HS-27A (cell line): ENCODE data around the gene HCN1.

ENCODE experiments used
- DNase-seq: peaks from one replicate; pipeline ENCODE4 v3.0.0-alpha.2; 2012; ENCODE audit warnings: low read depth, missing footprints

The HCN1 gene

GRCh38 chr5:45696206-45696836 is at the start of gene HCN1:
TSS of gene HCN1 (minus strand) at chr5:45696380.
- DNase-seq: no peak

- no peak for DNase-seq
These were observed 44.9 kb upstream of the HCN1 start for GRCh38 chr5:45741110-45741509.

DNA sequence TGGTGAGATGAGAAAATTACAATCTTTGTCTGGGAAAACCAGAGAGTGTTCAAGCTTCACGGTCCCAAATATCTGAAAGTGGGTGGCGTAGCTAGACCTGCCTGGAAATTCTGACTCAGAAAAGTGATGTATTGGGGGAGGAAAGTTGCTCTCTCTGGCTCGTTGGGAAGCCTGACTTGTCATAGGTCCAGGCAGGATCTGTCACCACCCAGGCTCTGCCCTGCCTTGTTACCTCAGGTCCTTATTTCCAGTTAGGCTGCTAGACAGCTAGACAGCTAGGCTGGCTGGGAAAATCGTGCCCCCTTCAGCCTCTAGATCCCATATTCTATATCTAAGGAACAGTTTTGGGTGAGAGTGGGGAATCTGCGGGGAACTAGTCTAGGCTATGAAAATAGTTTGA is 41.0 kb upstream of the HCN1 start:
- no peak for DNase-seq

DNA sequence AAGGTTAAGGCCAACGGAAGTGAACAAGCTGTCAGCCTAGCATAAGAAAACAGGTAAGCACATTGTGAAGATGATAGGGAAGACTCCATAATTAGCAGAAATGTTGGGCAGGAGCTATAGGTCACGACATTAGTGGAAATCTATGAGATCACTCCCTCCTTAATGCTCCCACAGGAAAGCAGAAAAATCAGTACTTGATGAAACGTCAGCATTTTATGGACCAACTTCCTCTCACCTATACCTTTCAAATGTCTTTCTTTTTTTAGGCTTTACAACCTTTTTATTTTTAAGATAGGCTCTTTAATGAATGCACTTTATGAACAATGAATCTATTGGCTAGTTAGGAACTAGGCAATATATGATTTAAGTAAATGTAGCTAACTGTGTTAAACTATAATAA is 29.4 kb upstream of the HCN1 start:
- no peak for DNase-seq

GRCh38 chr5:45697201-45697600 is 1.0 kb upstream of the HCN1 start:
- DNase-seq: no peak

DNA sequence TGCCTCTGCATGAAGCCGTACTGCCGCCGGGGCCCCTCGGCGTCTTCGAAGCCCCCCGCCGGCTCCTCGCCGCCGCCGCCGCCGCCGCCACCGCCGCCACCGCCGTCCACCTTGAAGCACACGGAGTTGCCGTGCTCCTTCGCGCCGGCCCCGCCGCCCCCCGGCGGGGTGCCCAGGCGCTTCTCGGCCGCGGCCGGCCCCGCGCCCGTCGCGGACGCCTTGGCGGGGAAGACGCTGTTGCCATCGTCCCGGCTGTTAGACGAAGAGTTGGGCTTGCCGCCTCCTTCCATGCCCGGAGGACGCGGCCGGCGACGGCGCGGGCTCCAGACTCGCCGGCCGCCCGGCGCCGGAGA is 400 bp downstream of the HCN1 start:
- DNase-seq: no peak

DNA sequence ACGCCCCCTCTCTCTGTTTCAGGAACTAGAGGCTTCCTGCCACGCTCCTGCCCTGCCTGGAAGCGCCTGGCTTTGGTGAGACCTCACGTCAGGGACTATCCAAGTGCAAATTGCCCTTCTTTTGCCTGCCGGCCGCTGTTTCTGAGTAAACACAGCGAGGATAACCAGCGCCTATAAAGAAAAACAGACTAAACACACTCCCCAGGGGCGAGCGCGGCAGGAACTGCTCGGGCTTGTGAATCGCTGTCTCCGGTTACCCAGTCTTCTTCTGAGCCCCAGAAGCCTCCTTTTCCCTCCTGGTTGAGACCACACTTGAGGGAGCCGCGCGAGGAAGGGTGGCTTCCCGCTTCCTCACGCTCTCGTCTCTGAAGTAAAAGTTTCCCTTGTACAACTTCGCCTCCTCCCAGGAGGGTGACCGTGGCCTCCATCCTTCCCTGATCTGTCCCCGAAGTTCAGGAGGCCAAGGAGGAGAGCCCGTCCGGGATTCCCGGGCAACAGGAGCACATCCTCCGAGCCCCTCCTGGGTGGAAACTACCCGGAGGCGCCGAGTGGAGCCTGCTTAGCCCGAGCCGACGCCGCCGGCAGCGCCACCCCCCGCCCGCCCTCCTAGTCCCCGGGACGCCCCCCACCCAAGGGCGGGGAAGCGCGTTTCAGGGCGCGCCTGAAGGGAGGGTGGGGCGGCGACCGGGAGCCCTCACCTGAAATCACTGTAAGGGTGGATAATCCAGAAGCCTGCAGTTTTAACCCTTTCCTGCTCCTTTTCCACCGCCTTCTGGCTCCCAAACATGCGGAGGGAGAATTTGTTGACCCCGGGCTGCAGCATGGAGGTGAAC is 993 bp downstream of the HCN1 start:
- DNase-seq: no peak

- DNase-seq: no peak
These were observed 1.8 kb downstream of the HCN1 start for GRCh38 chr5:45694255-45694814.

- no peak for DNase-seq
These were observed 3.7 kb downstream of the HCN1 start for GRCh38 chr5:45692481-45692880.

DNA sequence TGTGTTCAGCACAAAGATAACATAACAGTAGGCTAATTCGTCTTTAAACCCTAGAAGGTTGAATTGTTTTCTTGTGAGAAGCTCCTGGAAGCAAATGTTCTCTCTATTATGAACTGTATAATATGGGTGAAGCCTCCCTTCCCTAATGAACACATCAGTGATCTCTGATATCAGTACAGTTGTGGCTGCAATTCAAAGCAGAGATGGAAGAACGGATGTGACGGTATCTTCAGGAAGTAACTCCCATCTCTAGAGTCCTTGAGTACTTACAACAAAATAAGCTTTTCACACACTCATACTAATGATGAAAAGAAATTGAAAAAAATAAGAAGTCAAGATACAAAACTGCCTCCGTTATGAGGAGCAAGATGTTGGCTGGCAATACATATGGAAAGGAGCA is 4.5 kb downstream of the HCN1 start:
- no peak for DNase-seq

- no peak for DNase-seq
These were observed 8.5 kb downstream of the HCN1 start for GRCh38 chr5:45687701-45688100.

- no peak for DNase-seq
These were observed 9.6 kb downstream of the HCN1 start for GRCh38 chr5:45686620-45687019.

- DNase-seq: no peak
These were observed 12.1 kb downstream of the HCN1 start for GRCh38 chr5:45684118-45684517.

GRCh38 chr5:45680950-45681349 is 15.2 kb downstream of the HCN1 start:
- DNase-seq: no peak

DNA sequence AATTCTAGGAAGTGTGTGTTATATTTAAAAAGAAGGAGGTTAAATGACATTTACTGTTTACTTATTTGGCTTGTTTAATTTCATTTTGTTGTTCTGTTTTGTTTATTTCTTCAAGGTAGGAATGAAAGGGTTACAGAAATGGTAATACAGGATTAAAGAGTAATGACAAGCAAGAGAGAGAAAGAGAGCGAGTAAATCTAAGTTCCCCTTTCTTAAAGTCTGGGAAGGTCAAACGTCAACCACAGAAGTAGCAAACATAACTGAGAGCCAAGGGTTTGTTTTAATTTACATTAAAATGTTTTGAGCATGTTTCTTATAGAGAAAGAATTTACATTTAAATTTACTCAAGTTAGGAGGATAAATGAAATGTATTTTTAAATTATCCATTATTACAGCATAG is 18.7 kb downstream of the HCN1 start:
- DNase-seq: no peak

- DNase-seq: no peak
These were observed 23.9 kb downstream of the HCN1 start for GRCh38 chr5:45672271-45672670.

GRCh38 chr5:45648744-45649143 is 47.4 kb downstream of the HCN1 start:
- DNase-seq: no peak

GRCh38 chr5:45643056-45643455 is 53.1 kb downstream of the HCN1 start:
- DNase-seq: no peak

DNA sequence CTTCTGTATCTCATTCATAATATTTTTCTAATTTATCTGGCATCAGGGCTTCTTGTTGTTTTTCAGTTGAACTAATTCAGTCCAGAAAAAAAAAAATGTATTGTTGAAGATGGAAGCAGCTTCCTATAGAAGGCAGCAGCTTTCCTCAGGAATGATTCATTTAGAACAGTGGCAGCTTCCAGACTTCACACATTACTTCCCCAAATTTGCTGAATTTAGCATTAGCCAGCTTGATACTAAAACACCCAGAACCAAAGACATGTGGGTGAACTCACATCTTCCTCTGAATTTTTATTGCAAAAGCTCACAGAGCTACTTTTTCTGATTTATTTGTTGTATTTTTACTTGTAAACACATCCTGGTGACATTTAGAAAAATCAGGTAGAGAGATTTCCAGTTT is 53.8 kb downstream of the HCN1 start:
- no peak for DNase-seq

DNA sequence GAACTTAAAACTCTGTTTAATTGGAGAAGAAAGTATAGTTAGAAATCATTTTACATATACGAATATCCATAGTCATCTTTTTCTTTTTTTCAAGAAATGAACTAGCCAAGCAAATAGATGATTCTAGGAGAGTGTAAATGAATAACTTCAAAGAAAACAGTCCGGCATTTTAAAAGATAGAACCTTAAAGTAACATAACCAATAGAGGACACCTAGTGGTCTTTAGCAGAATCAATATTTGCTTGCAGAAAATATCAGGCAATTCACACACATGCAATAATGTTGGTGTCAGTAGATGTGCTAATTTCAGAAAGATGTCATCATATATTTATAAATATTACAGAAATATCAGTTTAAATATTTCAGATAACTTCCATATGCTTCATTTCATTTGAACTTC is 57.1 kb downstream of the HCN1 start:
- no peak for DNase-seq

DNA sequence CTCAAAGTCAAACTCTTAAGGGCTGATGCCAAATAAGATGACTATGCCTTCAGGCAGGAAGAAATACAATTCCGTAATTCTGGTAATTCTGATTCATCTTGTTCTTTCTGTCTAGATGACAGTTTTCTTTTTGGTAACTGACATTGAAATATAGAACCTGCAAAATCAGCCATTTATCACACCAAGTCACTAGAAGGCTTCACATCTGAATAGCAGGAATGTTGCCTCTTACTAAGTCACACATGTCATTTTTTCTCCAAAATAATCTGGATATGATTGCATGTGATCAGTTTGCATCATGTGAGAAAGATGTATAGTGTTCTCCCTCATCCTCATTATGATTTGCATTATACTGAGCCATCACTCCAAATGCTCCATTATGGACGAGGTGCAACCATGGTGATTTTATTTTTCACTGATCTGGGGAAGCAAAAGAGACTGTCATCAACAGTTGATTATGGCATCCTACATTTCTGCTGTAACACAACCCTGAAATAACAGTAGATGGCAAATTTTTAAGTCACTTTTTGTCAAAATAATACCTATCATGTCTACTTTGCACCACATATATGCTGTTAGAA is 69.0 kb downstream of the HCN1 start:
- no peak for DNase-seq

DNA sequence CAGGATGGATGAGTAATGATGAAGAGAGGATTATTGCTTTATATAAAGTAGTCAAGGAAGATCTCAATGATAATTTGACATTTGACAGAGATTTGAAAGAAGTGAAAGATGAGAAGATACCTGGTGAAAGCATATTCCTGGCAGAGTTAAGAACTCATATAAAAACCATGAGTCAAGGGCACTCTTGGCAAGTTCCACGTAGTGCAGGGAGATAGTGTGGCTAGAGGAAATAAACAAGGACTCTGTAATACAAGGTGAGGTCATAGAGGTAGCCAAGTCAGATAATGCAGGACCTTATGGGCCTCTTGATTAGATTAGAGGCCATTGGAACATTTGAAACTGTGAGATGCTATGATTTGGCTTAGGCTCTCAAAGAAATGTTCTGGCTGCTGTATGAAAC is 72.3 kb downstream of the HCN1 start:
- no peak for DNase-seq

GRCh38 chr5:45622365-45622764 is 73.8 kb downstream of the HCN1 start:
- no peak for DNase-seq
